LNCAP (cell line): ENCODE measurements around the gene COPE.

Source experiments
- CTCF ChIP-seq: fragments of 450-650 bp; IDR thresholded peaks from 2 replicates; pipeline ENCODE4 v1.5.1; 2017; ENCODE audit warnings: mild to moderate bottlenecking

COPE gene

GRCh38 chr19:18933297-18933696, 14.1 kb upstream of the COPE start:
- TF ChIP-seq CTCF, result no peak

GRCh38 chr19:18932216-18932841, 13.1 kb upstream of the COPE start:
- TF ChIP-seq CTCF, result no peak

- TF ChIP-seq CTCF, result no peak
Observed at GRCh38 chr19:18931316-18932162, 12.4 kb upstream of the COPE start.

- TF ChIP-seq CTCF, result no peak
Observed at GRCh38 chr19:18929311-18929710, 10.1 kb upstream of the COPE start.

GRCh38 chr19:18928018-18928805, 9.0 kb upstream of the COPE start:
- TF ChIP-seq CTCF, result no peak

GRCh38 chr19:18924684-18925213, 5.6 kb upstream of the COPE start:
- TF ChIP-seq CTCF, result no peak

GRCh38 chr19:18922228-18922985, 3.2 kb upstream of the COPE start:
- TF ChIP-seq CTCF, result no peak
